Mesothelial cell of epicardium (in vitro differentiated cells): Measurements from ENCODE around the gene MGAT5. TPM values are rescaled to one million over a fixed set of nuclear protein-coding genes. Genes with fewer than 3 reads are reported as not detected.

Experiments
- DNase-seq, 2 experiments: peaks; one replicate each; pipeline ENCODE4 v3.0.0; 2021; ENCODE audit warnings: low spot score in 2 of 2; ENCODE audit not compliant: unreplicated experiment in 2 of 2
- H3K27ac Mint-ChIP-seq: 2 replicates; pipeline ENCODE4 v1.8.0; 2021; ENCODE audit warnings: mixed read lengths
- H3K27me3 Mint-ChIP-seq: 2 replicates; pipeline ENCODE4 v1.8.0; 2021; ENCODE audit warnings: low read depth, mixed read lengths
- H3K36me3 Mint-ChIP-seq: 2 replicates; pipeline ENCODE4 v1.8.0; 2021; ENCODE audit warnings: mixed read lengths
- H3K4me1 Mint-ChIP-seq: 2 replicates; pipeline ENCODE4 v1.8.0; 2021; ENCODE audit warnings: mixed read lengths
- H3K4me3 Mint-ChIP-seq: 2 replicates; pipeline ENCODE4 v1.8.0; 2021; ENCODE audit warnings: mild to moderate bottlenecking, moderate library complexity, mixed read lengths
- H3K9me3 Mint-ChIP-seq: 2 replicates; pipeline ENCODE4 v1.8.0; 2021; ENCODE audit warnings: mixed read lengths
- total RNA-seq: library from RNA; stranded (reverse); gene quantifications from 3 replicates; pipeline ENCODE4 v1.2.1, GENCODE V29; 2021
- TF ChIP-seq, protein P1 (sequence below): fragments of 200-600 bp; sonication (generic); IDR thresholded peaks from one replicate; pipeline ENCODE4 v1.5.0; 2021; ENCODE audit warnings: antibody characterized with exemption; ENCODE audit not compliant: unreplicated experiment

MGAT5 gene
- total RNA-seq, 1 donor from 2014 or later: 41.1 TPM

DNA sequence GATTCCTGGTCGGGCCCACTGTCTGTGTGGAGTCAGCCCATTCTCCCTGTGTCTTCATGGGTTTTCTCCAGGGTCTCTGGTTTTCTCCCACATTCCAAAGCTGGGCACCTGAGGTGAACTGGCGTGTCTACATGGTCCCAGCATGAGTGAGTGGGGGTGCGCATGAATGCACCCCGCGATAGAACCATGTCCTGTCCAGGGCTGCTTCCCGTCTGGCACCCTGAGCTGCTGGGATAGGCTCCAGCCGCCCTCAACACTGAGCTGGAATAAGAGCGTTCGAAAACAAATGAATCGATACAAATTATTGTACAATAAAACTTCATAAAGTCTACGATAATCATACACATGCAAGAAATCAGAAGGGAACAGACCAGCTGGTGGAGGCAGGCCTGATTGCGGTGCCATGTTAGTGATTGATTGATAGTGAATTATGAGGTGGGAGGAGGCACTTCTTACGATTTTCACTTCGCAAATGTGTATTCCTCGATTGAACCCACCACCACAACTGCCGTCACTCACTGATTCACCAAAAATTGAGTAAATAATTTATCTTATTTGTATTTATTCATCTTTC, 186.6 kb downstream of the MGAT5 start:
- DNase-seq: no peak
- no peak overlapping the region for H3K27ac Mint-ChIP-seq
- no peak overlapping the region for H3K4me3 Mint-ChIP-seq
- H3K9me3 Mint-ChIP-seq: no peaks in the 10 kb centered on the region
- no peaks in the 10 kb centered on the region for H3K27me3 Mint-ChIP-seq
- TF ChIP-seq, protein P1, sequence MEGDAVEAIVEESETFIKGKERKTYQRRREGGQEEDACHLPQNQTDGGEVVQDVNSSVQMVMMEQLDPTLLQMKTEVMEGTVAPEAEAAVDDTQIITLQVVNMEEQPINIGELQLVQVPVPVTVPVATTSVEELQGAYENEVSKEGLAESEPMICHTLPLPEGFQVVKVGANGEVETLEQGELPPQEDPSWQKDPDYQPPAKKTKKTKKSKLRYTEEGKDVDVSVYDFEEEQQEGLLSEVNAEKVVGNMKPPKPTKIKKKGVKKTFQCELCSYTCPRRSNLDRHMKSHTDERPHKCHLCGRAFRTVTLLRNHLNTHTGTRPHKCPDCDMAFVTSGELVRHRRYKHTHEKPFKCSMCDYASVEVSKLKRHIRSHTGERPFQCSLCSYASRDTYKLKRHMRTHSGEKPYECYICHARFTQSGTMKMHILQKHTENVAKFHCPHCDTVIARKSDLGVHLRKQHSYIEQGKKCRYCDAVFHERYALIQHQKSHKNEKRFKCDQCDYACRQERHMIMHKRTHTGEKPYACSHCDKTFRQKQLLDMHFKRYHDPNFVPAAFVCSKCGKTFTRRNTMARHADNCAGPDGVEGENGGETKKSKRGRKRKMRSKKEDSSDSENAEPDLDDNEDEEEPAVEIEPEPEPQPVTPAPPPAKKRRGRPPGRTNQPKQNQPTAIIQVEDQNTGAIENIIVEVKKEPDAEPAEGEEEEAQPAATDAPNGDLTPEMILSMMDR: no peak
- peaks cover 14% of the 10 kb centered on the region for H3K36me3 Mint-ChIP-seq
- no peaks in the 10 kb centered on the region for H3K4me1 Mint-ChIP-seq

DNA sequence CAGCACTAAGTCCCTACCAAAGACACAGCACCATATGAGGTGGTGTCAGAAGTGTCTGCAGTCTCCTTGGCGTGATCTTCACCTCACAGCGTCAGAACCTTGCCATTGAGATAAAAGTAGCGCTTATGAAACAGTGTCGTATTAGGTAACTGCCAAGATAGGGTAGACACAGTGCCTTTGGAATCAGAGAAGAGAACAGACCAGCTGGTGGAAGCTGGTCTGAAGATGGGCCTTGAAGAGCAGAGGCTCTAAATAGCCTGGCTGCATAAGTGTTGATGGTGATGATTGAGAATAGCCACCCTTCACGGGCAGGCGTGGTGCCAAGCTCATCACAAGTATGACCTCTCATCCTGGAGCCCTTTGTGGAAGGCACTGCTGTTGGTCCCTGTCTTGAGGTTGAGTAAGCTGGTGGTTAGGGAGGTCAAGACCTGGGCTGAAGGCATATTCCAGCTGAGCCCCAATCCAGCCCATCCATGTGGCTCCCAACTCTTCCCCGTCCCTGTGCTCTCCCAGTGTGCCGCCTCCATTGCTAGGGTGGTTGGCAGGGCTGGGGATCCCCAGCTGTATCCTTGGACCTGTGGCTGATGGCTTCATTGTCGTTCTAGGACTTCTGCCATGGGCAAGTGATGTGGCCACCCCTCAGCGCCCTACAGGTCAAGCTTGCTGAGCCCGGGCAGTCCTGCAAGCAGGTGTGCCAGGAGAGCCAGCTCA, 187.4 kb downstream of the MGAT5 start:
- peaks cover 11% of the 10 kb centered on the region for H3K36me3 Mint-ChIP-seq
- TF ChIP-seq, protein P1: no peak

DNA sequence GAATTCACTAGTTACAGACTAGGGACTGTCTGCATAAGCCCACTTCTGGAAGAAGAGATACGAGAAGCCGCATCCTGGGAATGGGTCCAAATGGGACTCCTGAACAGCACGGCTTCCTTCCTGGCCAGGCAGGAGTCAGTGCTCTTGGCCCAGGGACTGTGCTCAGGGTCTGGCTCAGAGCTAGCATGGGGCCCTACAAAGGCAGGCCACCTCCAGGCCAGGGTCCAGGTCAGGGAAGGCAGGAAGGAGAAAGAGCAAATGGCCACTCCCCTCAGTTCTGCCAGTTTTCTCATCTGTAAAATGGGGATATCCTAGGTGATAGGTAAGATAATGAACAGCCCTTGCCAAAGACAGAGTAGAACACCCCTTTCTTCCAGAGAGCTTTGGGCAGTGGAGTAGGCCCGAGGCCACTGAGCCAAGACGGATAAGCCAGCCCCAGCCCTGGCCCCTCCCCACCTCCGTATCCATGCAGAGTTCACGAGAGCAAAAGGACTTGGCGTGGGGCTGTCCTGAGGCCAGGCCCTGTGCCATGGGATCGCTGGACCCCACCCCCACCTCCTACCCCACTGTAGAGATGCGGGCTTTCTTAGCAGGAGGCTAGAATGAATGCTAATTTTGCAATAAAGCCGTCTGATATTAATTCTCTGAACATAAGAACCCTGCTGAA, 190.1 kb downstream of the MGAT5 start:
- DNase-seq: no peak
- no peak overlapping the region for H3K4me3 Mint-ChIP-seq
- H3K36me3 Mint-ChIP-seq: peaks cover 11% of the 10 kb centered on the region
- H3K9me3 Mint-ChIP-seq: no peaks in the 10 kb centered on the region
- TF ChIP-seq, protein P1: no peak
- H3K4me1 Mint-ChIP-seq: peaks cover 3% of the 10 kb centered on the region
- no peak overlapping the region for H3K27ac Mint-ChIP-seq
- no peaks in the 10 kb centered on the region for H3K27me3 Mint-ChIP-seq

More for the DNA sequence above, 187.4 kb downstream of the MGAT5 start:
- H3K27me3 Mint-ChIP-seq: no peaks in the 10 kb centered on the region
- no peak overlapping the region for H3K27ac Mint-ChIP-seq
- no peaks in the 10 kb centered on the region for H3K4me1 Mint-ChIP-seq
- H3K4me3 Mint-ChIP-seq: no peak overlapping the region
- H3K9me3 Mint-ChIP-seq: no peaks in the 10 kb centered on the region
- no peak for DNase-seq

DNA sequence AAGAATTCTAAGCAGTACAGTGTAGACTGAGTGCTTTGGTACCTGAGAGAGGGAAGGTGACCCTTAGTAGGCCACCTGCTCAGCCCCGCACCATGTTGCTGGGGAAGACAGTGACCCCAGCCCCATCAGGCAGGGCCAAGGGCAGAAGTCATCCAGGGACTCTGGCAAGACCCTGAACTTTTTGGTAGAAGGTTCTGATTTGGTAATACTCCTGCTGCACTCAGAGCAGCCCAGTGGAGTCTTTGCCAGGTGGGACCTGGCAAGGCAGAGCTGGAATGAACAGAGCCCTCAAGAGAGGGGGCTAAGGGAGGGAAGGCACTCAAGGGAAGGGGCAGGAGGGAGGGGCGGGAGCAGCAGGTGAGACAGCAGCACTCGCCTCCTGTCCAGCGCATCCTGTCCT, 191.2 kb downstream of the MGAT5 start:
- Mint-ChIP-seq H3K27me3 (no peaks in the 10 kb centered on the region), H3K9me3 (no peaks in the 10 kb centered on the region), H3K36me3 (peaks cover 7% of the 10 kb centered on the region), H3K4me1 (peaks cover 3% of the 10 kb centered on the region), H3K4me3 (no peak overlapping the region), H3K27ac (no peak overlapping the region)
- TF ChIP-seq, protein P1: no peak
- DNase-seq: no peak

DNA sequence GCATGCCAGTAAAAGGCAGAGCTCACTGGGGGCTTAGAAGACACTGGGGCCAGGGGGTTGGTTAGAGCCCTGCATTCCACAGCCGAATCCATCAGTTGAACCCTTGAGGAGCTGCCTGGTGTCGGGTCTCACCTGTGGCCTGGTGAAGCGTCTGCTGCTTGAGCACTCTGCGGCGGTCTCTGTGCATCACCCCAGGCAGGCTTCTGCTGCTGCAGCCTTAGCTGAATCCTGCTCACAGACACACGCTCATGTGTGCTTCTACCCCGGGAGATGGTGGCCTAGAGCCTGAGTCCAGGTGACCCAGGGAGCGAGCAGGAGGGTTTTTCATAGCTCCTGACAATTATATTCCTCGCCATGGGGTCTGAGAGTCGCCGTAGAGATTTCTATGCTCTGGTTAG, 192.1 kb downstream of the MGAT5 start:
- H3K36me3 Mint-ChIP-seq: peaks cover 3% of the 10 kb centered on the region
- DNase-seq: no peak
- no peaks in the 10 kb centered on the region for H3K27me3 Mint-ChIP-seq
- peaks cover 3% of the 10 kb centered on the region for H3K4me1 Mint-ChIP-seq
- no peak overlapping the region for H3K27ac Mint-ChIP-seq
- H3K4me3 Mint-ChIP-seq: no peak overlapping the region
- TF ChIP-seq, protein P1: no peak
- no peaks in the 10 kb centered on the region for H3K9me3 Mint-ChIP-seq
